Skeletal muscle satellite cell (primary cell): Measurements from ENCODE around the gene ULK3.

Experiments used
- H3K27me3 ChIP-seq: 2 replicates; pipeline ENCODE4 v1.7.0; 2013; ENCODE audit warnings: low read length; ENCODE audit not compliant: control insufficient read depth, insufficient read depth
- H3K36me3 ChIP-seq: 2 replicates; pipeline ENCODE4 v1.7.0; 2013; ENCODE audit warnings: mild to moderate bottlenecking, control low read depth, low read length; ENCODE audit not compliant: insufficient read depth
- H3K4me1 ChIP-seq: 2 replicates; pipeline ENCODE4 v1.7.0; 2013; ENCODE audit warnings: low read length; ENCODE audit not compliant: control insufficient read depth, insufficient read depth
- H3K4me2 ChIP-seq: 2 replicates; pipeline ENCODE4 v1.7.0; 2013; ENCODE audit warnings: mild to moderate bottlenecking, low read length
- H3K4me3 ChIP-seq: 2 replicates; pipeline ENCODE4 v1.7.0; 2013; ENCODE audit warnings: low read length
- H3K9ac ChIP-seq: 2 replicates; pipeline ENCODE4 v1.7.0; 2013; ENCODE audit warnings: mild to moderate bottlenecking, low read depth, low read length, moderate library complexity
- H3K9me3 ChIP-seq: replicated peaks from 2 replicates; pipeline ENCODE4 v1.7.0; 2013; ENCODE audit warnings: mild to moderate bottlenecking, control low read depth, low read length

ULK3 gene

GRCh38 chr15:74801311-74801997, 41.5 kb downstream of the ULK3 start:
- Histone ChIP-seq H3K4me2 (no peak overlapping the region), H3K36me3 (peaks cover 57% of the 10 kb centered on the region)

GRCh38 chr15:74800559-74801094, 42.3 kb downstream of the ULK3 start:
- peaks cover 57% of the 10 kb centered on the region for H3K36me3 ChIP-seq
- H3K4me1 ChIP-seq: no peaks in the 10 kb centered on the region

More at GRCh38 chr15:74801311-74801997, 41.5 kb downstream of the ULK3 start:
- H3K4me3 ChIP-seq: no peak overlapping the region
- no peaks in the 10 kb centered on the region for H3K9me3 ChIP-seq
- H3K9ac ChIP-seq: no peak overlapping the region
- H3K27me3 ChIP-seq: no peaks in the 10 kb centered on the region
- no peaks in the 10 kb centered on the region for H3K4me1 ChIP-seq

GRCh38 chr15:74799856-74800558, 42.9 kb downstream of the ULK3 start:
- Histone ChIP-seq H3K4me1 (no peaks in the 10 kb centered on the region), H3K27me3 (no peaks in the 10 kb centered on the region), H3K4me2 (no peak overlapping the region), H3K9me3 (no peaks in the 10 kb centered on the region), H3K4me3 (no peak overlapping the region), H3K9ac (no peak overlapping the region), H3K36me3 (peaks cover 57% of the 10 kb centered on the region)

More at GRCh38 chr15:74800559-74801094, 42.3 kb downstream of the ULK3 start:
- Histone ChIP-seq H3K9me3 (no peaks in the 10 kb centered on the region), H3K4me3 (no peak overlapping the region), H3K9ac (no peak overlapping the region), H3K4me2 (no peak overlapping the region), H3K27me3 (no peaks in the 10 kb centered on the region)

DNA sequence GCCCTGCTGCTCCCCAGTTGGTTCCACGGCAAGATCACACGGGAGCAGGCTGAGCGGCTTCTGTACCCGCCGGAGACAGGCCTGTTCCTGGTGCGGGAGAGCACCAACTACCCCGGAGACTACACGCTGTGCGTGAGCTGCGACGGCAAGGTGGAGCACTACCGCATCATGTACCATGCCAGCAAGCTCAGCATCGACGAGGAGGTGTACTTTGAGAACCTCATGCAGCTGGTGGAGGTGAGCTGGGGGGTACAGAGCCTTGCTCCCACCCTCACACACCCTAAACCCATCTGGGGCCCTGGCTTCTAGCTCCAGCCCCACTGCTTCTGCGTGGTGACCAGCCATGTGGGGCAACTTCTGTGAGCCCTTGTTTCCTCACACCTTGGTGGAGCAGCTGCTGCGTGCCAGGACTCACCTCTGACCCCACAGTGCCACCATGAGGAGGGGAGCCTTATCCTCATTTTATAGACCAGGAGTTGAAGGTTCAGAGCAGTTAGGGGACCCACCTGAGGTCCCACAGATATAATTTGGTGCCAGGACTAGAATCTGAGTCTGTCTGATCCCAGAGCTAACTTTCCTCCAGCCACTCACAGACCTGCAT, 43.6 kb downstream of the ULK3 start:
- Histone ChIP-seq H3K4me2 (no peak overlapping the region), H3K9me3 (no peaks in the 10 kb centered on the region), H3K4me1 (no peaks in the 10 kb centered on the region), H3K36me3 (peaks cover 53% of the 10 kb centered on the region), H3K27me3 (no peaks in the 10 kb centered on the region), H3K9ac (no peak overlapping the region), H3K4me3 (no peak overlapping the region)

DNA sequence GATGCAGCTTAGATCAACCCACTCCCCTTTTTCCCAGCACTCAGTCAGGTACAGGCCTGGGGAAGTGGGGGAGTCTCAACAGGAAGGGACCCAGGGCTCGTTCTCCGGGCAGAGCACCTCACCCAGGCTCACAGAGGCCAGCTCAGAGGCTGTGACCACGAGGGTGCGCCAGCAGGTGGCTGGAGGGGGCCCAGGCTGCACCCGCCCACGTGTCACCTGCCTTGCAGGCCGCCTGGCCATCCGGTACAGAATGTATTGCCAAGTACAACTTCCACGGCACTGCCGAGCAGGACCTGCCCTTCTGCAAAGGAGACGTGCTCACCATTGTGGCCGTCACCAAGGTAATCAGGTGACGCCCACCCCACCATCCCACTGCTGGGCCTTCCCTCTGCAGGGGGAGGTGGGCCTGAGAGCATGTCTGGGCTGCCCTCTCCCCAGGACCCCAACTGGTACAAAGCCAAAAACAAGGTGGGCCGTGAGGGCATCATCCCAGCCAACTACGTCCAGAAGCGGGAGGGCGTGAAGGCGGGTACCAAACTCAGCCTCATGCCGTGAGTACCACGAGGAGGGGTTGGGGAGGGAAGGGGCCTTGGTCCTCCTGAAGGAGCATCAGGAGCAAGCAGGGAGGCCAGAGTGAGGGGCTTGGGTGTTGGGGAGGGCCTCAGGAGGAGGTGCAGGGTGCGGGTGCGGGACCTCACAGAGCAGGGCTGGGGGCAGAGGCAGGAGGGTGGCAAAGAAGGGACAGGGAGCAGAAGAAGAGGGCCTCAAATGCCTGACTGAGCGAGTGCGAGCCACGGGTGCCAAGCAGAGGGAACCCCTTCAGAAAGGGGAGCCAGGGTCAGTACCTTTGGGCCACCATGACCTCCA, 44.3 kb downstream of the ULK3 start:
- Histone ChIP-seq H3K36me3 (peaks cover 45% of the 10 kb centered on the region), H3K27me3 (no peaks in the 10 kb centered on the region), H3K9me3 (no peaks in the 10 kb centered on the region), H3K9ac (no peak overlapping the region), H3K4me3 (no peak overlapping the region), H3K4me2 (no peak overlapping the region), H3K4me1 (no peaks in the 10 kb centered on the region)

DNA sequence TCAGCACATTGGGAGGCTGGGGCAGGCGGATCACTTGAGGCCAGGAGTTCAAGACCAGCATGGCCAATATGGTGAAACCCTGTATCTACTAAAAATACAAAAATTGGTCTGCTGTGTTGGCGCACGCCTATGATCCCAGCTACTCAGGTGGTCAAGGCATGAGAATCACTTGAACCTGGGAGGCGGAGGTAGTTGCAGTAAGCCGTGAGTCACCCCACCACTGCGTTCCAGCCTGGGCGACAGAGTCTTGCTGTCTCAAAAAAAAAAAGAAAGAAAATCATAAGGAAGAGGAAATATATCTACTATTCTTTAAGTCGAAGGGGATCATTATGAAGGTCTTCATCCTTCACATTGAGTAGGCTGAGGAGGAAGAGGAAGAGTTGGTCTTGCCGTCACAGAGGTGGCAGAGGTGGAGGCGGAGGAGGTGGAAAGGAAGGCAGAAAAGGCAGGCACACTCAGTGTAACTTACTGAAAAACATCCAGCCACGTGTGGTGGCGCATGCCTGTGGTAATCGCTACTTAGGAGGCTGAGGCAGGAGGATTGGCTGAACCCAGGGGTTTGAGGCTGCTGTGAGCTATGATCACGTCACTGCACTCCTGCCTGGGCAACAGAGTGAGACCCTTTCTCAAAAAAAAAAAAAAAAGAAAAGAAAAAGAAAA, 46.9 kb downstream of the ULK3 start:
- H3K36me3 ChIP-seq: peaks cover 24% of the 10 kb centered on the region
- H3K4me1 ChIP-seq: peaks cover 8% of the 10 kb centered on the region
- no peak overlapping the region for H3K4me3 ChIP-seq
- no peaks in the 10 kb centered on the region for H3K27me3 ChIP-seq
- no peaks in the 10 kb centered on the region for H3K9me3 ChIP-seq
- no peak overlapping the region for H3K4me2 ChIP-seq
- H3K9ac ChIP-seq: no peak overlapping the region

GRCh38 chr15:74794970-74795349, 48.0 kb downstream of the ULK3 start:
- Histone ChIP-seq H3K4me1 (peaks cover 20% of the 10 kb centered on the region), H3K4me3 (no peak overlapping the region), H3K27me3 (no peaks in the 10 kb centered on the region), H3K36me3 (peaks cover 23% of the 10 kb centered on the region), H3K4me2 (no peak overlapping the region), H3K9ac (no peak overlapping the region), H3K9me3 (no peaks in the 10 kb centered on the region)

DNA sequence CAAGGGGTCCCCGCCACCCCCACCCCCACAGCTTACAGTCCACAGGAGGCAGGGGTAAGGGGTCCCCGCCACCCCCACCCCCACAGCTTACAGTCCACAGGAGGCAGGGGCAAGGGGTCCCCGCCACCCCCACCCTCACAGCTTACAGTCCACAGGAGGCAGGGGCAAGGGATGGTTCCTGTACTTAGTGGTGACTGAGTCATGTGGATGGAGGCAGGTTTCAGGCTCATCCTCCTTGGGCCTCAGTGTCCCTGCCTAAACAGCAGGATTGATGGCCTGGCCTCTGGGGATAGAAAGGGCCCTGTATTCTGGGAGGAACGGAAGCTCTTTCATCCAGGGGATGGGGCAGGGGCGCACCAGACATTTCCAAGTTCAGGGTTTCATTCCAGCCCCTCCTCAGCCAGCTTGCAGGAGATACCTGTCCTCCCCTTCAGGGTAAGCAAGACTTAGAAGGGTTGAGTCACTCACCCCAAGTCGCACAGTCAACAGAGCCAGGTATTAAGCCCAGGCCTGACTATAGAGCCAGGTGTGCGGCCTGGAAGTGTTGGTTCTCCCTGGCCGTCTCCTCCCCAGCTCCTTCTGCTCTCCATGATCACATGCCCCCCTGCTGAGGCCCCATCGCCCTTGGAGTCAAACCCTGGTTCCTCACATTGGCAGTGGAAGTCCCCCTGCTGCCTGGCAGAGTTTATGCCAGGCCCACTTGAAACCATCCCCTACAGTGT, 48.5 kb downstream of the ULK3 start:
- H3K36me3 ChIP-seq: peaks cover 18% of the 10 kb centered on the region
- peaks cover 25% of the 10 kb centered on the region for H3K4me1 ChIP-seq
- no peaks in the 10 kb centered on the region for H3K9me3 ChIP-seq
- no peak overlapping the region for H3K9ac ChIP-seq
- no peak overlapping the region for H3K4me2 ChIP-seq
- H3K4me3 ChIP-seq: no peak overlapping the region
- no peaks in the 10 kb centered on the region for H3K27me3 ChIP-seq

DNA sequence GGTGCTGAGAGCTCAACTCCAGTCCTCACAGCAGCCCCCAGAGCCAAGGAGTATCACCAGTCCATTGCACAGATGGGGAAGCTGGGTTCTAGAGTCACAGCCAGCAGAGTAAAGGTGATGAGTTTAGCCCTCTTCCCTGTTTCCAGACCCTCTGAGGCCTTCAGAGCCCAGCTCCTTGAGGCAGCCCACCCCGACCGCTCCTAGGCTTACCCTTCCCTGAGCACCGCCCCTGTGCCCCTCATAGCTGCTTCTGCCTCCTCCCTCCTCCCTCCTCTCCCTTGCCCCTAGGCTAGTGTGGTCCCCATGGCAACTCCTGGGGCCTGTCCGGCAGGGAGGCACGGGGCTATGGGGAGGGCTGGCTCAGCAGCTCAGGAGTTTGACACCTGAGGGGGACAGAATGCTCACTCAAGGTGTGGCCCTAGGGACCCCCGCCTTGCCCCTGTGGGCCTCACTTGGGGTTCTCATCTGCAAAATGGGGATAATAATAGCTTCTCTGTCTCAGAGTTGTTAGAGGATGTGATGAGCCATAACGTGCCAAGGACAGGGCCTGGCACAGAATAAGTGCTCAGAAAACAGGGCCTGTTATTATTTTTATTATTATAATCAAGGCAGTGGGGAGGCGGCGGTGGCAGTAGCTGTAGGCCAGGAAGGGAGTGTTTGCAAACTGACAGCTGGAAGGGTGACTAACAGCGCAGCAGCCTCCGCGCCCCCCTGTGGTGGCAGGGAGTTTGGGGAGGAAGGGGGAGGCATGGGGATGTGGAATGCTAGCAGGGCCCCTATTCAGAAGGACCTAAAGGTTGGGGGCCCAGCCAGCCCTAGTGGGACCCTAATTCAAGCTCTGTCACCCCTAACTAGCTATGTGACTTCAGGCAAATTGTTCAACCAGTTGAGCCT, 49.6 kb downstream of the ULK3 start:
- Histone ChIP-seq H3K4me1 (peaks cover 28% of the 10 kb centered on the region), H3K36me3 (peaks cover 8% of the 10 kb centered on the region), H3K9me3 (no peaks in the 10 kb centered on the region), H3K4me3 (no peak overlapping the region), H3K27me3 (no peaks in the 10 kb centered on the region), H3K9ac (no peak overlapping the region), H3K4me2 (no peak overlapping the region)
